K562 (cell line): ENCODE results near the gene CMTM5. TPM values are rescaled to one million over a fixed set of nuclear protein-coding genes. Genes with fewer than 3 reads are reported as not detected.

Source experiments
- C11orf30 ChIP-seq: fragments of 450-650 bp; IDR thresholded peaks from 2 replicates; pipeline ENCODE4 v1.6.1; 2016; ENCODE audit warnings: low read depth, mild to moderate bottlenecking
- CHD1 ChIP-seq: fragments of 200-600 bp; sonication (generic); IDR thresholded peaks from one replicate; pipeline ENCODE4 v1.6.1; 2012; ENCODE audit warnings: mild to moderate bottlenecking, moderate library complexity, low read length, inconsistent platforms
- CTBP1 ChIP-seq: fragments of 450-650 bp; IDR thresholded peaks from 2 replicates; pipeline ENCODE4 v1.6.1; 2016; ENCODE audit warnings: borderline replicate concordance
- DPF2 ChIP-seq: fragments of 450-650 bp; IDR thresholded peaks from 2 replicates; pipeline ENCODE4 v1.6.1; 2016
- GABPA ChIP-seq: fragments of 200-800 bp; sonication (Bioruptor generic); conservative IDR thresholded peaks from 2 replicates; pipeline ENCODE4 v1.6.1; 2016; ENCODE audit warnings: low read depth, missing genetic modification characterization, missing compliant biosample characterization
- GATAD2A ChIP-seq: fragments of 450-650 bp; IDR thresholded peaks from 2 replicates; pipeline ENCODE4 v1.6.1; 2017
- HNRNPL ChIP-seq: fragments of 200-400 bp; formaldehyde crosslinking; IDR thresholded peaks from 2 replicates; pipeline ENCODE4 v1.6.1; 2017; ENCODE audit warnings: low read depth, mild to moderate bottlenecking, low read length
- MAFG ChIP-seq: fragments of 450-650 bp; conservative IDR thresholded peaks from 2 replicates; pipeline ENCODE4 v1.6.1; 2016; ENCODE audit warnings: missing genetic modification characterization, missing compliant biosample characterization
- MAFK ChIP-seq: IDR thresholded peaks from 2 replicates; pipeline ENCODE4 v1.6.1; 2011; ENCODE audit warnings: low read length, improper control_type of control experiment
- MEIS2 ChIP-seq: fragments of 450-650 bp; IDR thresholded peaks from 2 replicates; pipeline ENCODE4 v1.6.1; 2014; ENCODE audit warnings: mild to moderate bottlenecking; ENCODE audit not compliant: partially characterized antibody
- PML ChIP-seq: IDR thresholded peaks from 2 replicates; pipeline ENCODE4 v1.6.1; 2012; ENCODE audit warnings: low read length, inconsistent platforms
- TBP ChIP-seq: optimal IDR thresholded peaks from 2 replicates; pipeline ENCODE3; 2011; ENCODE audit warnings: low read depth, low read length, improper control_type of control experiment
- polyA plus RNA-seq, 8 experiments: library from polyadenylated mRNA; depleted of rRNA in 4 of 8; stranded (reverse) in 5 of 8; unstranded in 3 of 8; fragments of >200 nt; fragmentation: Nextera tagmentation in 2 of 8; fragmentation: Illumina TruSeq in 1 of 8; extraction: Ambion mirVana in 2 of 8; extraction: Trizol in 1 of 8; gene quantifications; 2 replicates each; pipeline versions ENCODE4 v1.2.1 to v1.2.3, GENCODE V29; 2011 to 2014; ENCODE audit warnings: inconsistent platforms in 1 of 8, missing spikeins in 1 of 8
- total RNA-seq, 7 experiments: library from RNA; depleted of rRNA in 6 of 7; stranded (reverse); fragments of >200 nt in 6 of 7; fragmentation: Illumina TruSeq in 2 of 7; extraction: Trizol in 2 of 7; gene quantifications; 2 replicates each; pipeline versions ENCODE4 v1.2.1 to v1.2.3, GENCODE V29; 2011 to 2021; ENCODE audit warnings: low replicate concordance in 1 of 7
- TF ChIP-seq, protein P1 (sequence below): fragments of 200-800 bp; sonication (Bioruptor generic); IDR thresholded peaks from 2 replicates; pipeline ENCODE4 v1.6.1; 2017; ENCODE audit warnings: missing genetic modification characterization, missing compliant biosample characterization
- TF ChIP-seq, protein P2 (sequence below), 3 experiments: IDR thresholded peaks in 2 of 3; conservative IDR thresholded peaks in 1 of 3; 2 replicates each; pipeline ENCODE4 v1.5.1; 2011 to 2012; ENCODE audit warnings: low read length in 3 of 3, mild to moderate bottlenecking in 3 of 3, control low read depth in 2 of 3, improper control_type of control experiment in 1 of 3, inconsistent platforms in 1 of 3, low read depth in 1 of 3, mixed read lengths in 1 of 3, moderate library complexity in 1 of 3; ENCODE audit not compliant: insufficient read depth in 2 of 3
- TF ChIP-seq, protein P3 (sequence below): fragments of 450-650 bp; formaldehyde crosslinking; IDR thresholded peaks from 2 replicates; pipeline ENCODE4 v1.4.0; 2022; ENCODE audit warnings: missing genetic modification characterization
- TF ChIP-seq, protein P4 (sequence below), 2 experiments: fragments of 450-650 bp; conservative IDR thresholded peaks; 2 replicates each; pipeline ENCODE4 v1.6.1; 2017; ENCODE audit warnings: mild to moderate bottlenecking in 2 of 2, moderate library complexity in 2 of 2
- TF ChIP-seq, protein P5 (sequence below): sonication (generic); IDR thresholded peaks from 2 replicates; pipeline ENCODE4 v1.6.1; 2016
- TF ChIP-seq, protein P6 (sequence below): fragments of 450-650 bp; IDR thresholded peaks from 2 replicates; pipeline ENCODE4 v1.6.1; 2016

CMTM5 gene
- total and polyA plus RNA-seq, 9 of the 15 experiments (the other 6 are each of a cell fraction or from before 2014, with no cell fraction given), result 0.21 TPM; not detected in 8

DNA sequence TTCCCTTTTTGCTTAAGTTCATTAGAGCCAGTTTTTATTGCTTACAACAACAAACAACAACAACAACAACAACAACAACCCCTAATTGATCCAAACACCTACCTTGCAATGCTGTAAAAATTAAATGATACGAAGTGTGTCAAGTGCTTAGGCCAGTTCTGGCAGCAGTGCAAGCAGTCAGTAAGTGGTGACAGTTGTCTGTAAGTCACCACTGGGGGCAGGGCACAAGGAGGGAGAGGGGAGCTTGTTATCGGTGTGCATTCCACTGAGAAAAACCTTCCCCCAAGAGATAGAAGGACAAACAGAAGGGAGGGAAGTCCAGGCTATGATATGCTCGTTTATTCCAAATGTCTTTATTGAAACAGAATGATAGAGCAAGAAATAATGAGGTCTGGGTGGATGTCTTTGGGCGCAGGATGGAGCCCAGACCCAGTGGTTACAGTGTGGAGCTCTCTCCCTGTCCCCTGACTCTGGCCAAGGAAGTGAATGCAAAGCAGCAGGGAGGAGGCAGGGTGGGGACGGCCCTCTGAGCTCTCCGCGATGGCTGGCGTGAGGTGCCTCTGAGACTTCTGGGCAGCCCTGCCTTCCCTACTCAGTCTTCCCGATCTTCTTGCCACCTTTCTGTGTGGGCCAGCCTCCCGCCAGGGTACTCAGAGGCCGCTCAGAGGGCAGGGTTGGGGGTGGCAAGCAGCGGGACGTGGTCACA is 30.7 kb upstream of the CMTM5 start (continued):
- TF ChIP-seq TBP (no peak), CTBP1 (peak; percentile 23; the same call in 1 of the 2 replicates), GABPA (no peak), DPF2 (0 out of 2 replicates have a peak, but pooled peaks have one; percentile 24), HNRNPL (no peak), MAFG (tag) (no peak), MAFK (no peak), C11orf30 (no peak), GATAD2A (peak; percentile 41; the same call in 1 of the 2 replicates), MEIS2 (peak; percentile 45), PML (no peak), CHD1 (no peak)
- TF ChIP-seq, protein P1, sequence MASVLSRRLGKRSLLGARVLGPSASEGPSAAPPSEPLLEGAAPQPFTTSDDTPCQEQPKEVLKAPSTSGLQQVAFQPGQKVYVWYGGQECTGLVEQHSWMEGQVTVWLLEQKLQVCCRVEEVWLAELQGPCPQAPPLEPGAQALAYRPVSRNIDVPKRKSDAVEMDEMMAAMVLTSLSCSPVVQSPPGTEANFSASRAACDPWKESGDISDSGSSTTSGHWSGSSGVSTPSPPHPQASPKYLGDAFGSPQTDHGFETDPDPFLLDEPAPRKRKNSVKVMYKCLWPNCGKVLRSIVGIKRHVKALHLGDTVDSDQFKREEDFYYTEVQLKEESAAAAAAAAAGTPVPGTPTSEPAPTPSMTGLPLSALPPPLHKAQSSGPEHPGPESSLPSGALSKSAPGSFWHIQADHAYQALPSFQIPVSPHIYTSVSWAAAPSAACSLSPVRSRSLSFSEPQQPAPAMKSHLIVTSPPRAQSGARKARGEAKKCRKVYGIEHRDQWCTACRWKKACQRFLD (CRISPR knock-in tag), result no peak
- TF ChIP-seq, protein P2, sequence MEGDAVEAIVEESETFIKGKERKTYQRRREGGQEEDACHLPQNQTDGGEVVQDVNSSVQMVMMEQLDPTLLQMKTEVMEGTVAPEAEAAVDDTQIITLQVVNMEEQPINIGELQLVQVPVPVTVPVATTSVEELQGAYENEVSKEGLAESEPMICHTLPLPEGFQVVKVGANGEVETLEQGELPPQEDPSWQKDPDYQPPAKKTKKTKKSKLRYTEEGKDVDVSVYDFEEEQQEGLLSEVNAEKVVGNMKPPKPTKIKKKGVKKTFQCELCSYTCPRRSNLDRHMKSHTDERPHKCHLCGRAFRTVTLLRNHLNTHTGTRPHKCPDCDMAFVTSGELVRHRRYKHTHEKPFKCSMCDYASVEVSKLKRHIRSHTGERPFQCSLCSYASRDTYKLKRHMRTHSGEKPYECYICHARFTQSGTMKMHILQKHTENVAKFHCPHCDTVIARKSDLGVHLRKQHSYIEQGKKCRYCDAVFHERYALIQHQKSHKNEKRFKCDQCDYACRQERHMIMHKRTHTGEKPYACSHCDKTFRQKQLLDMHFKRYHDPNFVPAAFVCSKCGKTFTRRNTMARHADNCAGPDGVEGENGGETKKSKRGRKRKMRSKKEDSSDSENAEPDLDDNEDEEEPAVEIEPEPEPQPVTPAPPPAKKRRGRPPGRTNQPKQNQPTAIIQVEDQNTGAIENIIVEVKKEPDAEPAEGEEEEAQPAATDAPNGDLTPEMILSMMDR (IDR thresholded peaks at IDR 0.05 in 2 of 3, conservative IDR thresholded peaks at IDR 0.05 in 1 of 3; ENCODE audit: insufficient read depth in 2 of 3, low read depth in 1 of 3, low read length in 3 of 3), result peak; percentile 48 to 70 (median 51)
- TF ChIP-seq, protein P3, sequence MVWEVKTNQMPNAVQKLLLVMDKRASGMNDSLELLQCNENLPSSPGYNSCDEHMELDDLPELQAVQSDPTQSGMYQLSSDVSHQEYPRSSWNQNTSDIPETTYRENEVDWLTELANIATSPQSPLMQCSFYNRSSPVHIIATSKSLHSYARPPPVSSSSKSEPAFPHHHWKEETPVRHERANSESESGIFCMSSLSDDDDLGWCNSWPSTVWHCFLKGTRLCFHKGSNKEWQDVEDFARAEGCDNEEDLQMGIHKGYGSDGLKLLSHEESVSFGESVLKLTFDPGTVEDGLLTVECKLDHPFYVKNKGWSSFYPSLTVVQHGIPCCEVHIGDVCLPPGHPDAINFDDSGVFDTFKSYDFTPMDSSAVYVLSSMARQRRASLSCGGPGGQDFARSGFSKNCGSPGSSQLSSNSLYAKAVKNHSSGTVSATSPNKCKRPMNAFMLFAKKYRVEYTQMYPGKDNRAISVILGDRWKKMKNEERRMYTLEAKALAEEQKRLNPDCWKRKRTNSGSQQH (CRISPR knock-in tag), result no peak
- TF ChIP-seq, protein P4, sequence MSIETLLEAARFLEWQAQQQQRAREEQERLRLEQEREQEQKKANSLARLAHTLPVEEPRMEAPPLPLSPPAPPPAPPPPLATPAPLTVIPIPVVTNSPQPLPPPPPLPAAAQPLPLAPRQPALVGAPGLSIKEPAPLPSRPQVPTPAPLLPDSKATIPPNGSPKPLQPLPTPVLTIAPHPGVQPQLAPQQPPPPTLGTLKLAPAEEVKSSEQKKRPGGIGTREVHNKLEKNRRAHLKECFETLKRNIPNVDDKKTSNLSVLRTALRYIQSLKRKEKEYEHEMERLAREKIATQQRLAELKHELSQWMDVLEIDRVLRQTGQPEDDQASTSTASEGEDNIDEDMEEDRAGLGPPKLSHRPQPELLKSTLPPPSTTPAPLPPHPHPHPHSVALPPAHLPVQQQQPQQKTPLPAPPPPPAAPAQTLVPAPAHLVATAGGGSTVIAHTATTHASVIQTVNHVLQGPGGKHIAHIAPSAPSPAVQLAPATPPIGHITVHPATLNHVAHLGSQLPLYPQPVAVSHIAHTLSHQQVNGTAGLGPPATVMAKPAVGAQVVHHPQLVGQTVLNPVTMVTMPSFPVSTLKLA (conservative IDR thresholded peaks at IDR 0.05), result no peak
- TF ChIP-seq, protein P5, sequence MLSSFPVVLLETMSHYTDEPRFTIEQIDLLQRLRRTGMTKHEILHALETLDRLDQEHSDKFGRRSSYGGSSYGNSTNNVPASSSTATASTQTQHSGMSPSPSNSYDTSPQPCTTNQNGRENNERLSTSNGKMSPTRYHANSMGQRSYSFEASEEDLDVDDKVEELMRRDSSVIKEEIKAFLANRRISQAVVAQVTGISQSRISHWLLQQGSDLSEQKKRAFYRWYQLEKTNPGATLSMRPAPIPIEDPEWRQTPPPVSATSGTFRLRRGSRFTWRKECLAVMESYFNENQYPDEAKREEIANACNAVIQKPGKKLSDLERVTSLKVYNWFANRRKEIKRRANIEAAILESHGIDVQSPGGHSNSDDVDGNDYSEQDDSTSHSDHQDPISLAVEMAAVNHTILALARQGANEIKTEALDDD, result peak; percentile 45; the same call in 1 of the 2 replicates
- TF ChIP-seq, protein P6, sequence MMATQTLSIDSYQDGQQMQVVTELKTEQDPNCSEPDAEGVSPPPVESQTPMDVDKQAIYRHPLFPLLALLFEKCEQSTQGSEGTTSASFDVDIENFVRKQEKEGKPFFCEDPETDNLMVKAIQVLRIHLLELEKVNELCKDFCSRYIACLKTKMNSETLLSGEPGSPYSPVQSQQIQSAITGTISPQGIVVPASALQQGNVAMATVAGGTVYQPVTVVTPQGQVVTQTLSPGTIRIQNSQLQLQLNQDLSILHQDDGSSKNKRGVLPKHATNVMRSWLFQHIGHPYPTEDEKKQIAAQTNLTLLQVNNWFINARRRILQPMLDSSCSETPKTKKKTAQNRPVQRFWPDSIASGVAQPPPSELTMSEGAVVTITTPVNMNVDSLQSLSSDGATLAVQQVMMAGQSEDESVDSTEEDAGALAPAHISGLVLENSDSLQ, result peak; percentile 53; the same call in 1 of the 2 replicates
